Progenitor cell of endocrine pancreas (in vitro differentiated cells): ENCODE measurements around the gene DDX41. TPM values are rescaled to one million over a fixed set of nuclear protein-coding genes. Genes with fewer than 3 reads are reported as not detected.

Experiments used
- DNase-seq: peaks from one replicate; pipeline ENCODE4 v3.0.0; 2021; ENCODE audit warnings: low spot score; ENCODE audit not compliant: unreplicated experiment
- H3K27ac Mint-ChIP-seq: 2 replicates; pipeline ENCODE4 v1.8.0; 2021; ENCODE audit warnings: mild to moderate bottlenecking, moderate library complexity, mixed read lengths
- H3K27me3 Mint-ChIP-seq: 2 replicates; pipeline ENCODE4 v1.8.0; 2021; ENCODE audit warnings: mixed read lengths
- H3K36me3 Mint-ChIP-seq: 2 replicates; pipeline ENCODE4 v1.8.0; 2022; ENCODE audit warnings: mixed read lengths; ENCODE audit not compliant: insufficient read depth
- H3K4me1 Mint-ChIP-seq: 2 replicates; pipeline ENCODE4 v1.8.0; 2021; ENCODE audit warnings: low read depth, mixed read lengths
- H3K4me3 Mint-ChIP-seq: 2 replicates; pipeline ENCODE4 v1.8.0; 2021; ENCODE audit warnings: low read depth, mild to moderate bottlenecking, moderate library complexity, mixed read lengths
- H3K9me3 Mint-ChIP-seq: 2 replicates; pipeline ENCODE4 v1.8.0; 2021; ENCODE audit warnings: low read depth, mixed read lengths
- CTCF ChIP-seq: fragments of 200-600 bp; sonication (generic); IDR thresholded peaks from one replicate; pipeline ENCODE4 v1.5.0; 2021; ENCODE audit warnings: antibody characterized with exemption, mild to moderate bottlenecking; ENCODE audit not compliant: unreplicated experiment
- total RNA-seq: library from RNA; stranded (reverse); gene quantifications from 2 replicates; pipeline ENCODE4 v1.2.1, GENCODE V29; 2021

DDX41 gene
- total RNA-seq, 1 donor from 2014 or later, result 93.1 TPM

- H3K4me1 Mint-ChIP-seq, result peaks cover 22% of the 10 kb centered on the region
- TF ChIP-seq CTCF, result no peak
- H3K4me3 Mint-ChIP-seq, result peak overlapping the region; percentile 79
- H3K27ac Mint-ChIP-seq, result no peak overlapping the region
- no peak for DNase-seq
- H3K27me3 Mint-ChIP-seq, result peaks cover 5% of the 10 kb centered on the region
- H3K9me3 Mint-ChIP-seq, result no peaks in the 10 kb centered on the region
- H3K36me3 Mint-ChIP-seq, result peaks cover 3% of the 10 kb centered on the region
These were observed 41.8 kb downstream of the DDX41 start for GRCh38 chr5:177474846-177475562.

DNA sequence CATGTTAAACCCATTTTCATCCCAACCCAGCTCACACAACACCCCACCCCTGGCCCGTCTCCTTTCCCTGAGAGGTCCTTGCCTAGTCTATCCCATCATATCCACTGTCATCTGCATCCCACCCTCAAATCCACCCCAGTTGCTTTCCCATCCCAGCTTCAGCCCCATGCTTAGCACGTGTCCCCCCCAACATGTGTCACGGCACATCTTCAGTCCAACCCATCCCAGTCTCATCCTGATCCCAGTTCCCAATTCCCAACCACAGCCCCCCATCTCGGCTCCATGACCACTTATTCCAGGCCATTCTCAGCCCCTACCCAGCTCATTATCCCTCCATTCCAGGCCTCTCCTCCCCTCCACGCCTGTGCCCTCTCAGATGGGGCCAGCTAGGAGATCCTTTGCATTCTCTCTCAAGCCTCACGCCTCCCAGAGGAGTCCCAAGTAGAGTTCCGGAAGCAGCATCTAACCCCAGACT is 42.7 kb downstream of the DDX41 start:
- H3K27ac Mint-ChIP-seq, result peak overlapping the region; percentile 96
- no peaks in the 10 kb centered on the region for H3K9me3 Mint-ChIP-seq
- no peak for TF ChIP-seq CTCF
- H3K4me3 Mint-ChIP-seq, result peak overlapping the region; percentile 79
- no peak for DNase-seq
- peaks cover 5% of the 10 kb centered on the region for H3K27me3 Mint-ChIP-seq
- H3K36me3 Mint-ChIP-seq, result peaks cover 3% of the 10 kb centered on the region
- H3K4me1 Mint-ChIP-seq, result peaks cover 24% of the 10 kb centered on the region

GRCh38 chr5:177473443-177474001 is 43.2 kb downstream of the DDX41 start, which contains the start of gene DBN1:
DBN1 (minus strand) TSS chr5:177473634; CDS start chr5:177473521, 113 bp downstream.
- Mint-ChIP-seq H3K4me1 (peaks cover 26% of the 10 kb centered on the region), H3K9me3 (no peaks in the 10 kb centered on the region), H3K36me3 (peaks cover 6% of the 10 kb centered on the region), H3K27me3 (peaks cover 5% of the 10 kb centered on the region), H3K4me3 (peak within 1 kb of the TSS; percentile 82), H3K27ac (peak within 1 kb of the TSS; percentile 96)
- DNase-seq, result peak; percentile 54
- TF ChIP-seq CTCF, result no peak

DNA sequence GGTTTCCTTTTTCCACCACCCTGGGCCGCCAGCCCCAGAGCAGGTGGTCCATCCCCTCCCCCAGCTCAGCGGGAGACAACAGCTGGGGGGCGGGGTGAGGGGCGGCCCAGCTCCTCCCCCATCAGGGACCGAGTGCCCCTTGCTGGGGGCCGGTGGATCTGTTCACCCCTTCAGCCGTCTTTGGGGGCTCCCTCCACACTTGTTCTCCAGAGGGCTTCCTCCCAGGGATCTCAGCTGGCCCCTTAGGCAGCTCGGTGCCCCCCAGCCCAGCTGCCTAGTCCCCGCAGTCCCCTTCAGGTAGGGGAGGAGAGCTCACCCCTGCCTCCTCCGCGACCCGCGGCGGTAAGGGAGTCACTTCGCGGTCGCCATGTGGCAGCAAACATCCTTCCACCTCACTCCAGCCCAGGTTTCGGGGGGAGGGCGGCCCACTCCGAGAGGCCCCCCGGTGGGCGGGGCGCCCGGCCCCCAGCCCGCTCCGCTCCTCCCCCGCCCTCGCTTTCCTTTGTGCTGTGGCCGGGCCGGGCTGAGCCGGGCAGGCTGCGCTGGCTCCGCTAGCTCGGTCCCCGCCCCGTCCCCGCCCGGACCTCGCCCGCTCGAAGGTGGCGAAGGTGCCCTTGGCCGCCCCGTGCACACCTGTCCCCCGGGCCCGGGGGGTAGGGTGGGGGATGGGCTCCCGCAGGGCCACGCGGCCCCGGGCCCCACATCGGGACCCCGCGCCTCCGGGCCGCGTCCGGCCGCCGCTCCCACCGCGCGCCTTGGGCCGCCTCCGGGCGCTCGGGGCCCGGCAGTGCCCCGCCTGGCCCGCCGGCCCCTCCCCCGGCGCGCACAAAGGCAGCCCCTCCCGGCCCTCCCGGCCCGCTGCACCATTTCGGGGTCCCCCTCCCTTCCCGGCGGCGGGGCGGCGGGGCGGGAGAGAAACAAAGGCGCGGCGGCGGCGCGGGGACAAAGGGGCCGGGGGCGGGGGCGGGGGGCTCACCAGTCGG is 44.0 kb downstream of the DDX41 start:
- DNase-seq, result peak; percentile 69
- Mint-ChIP-seq H3K27me3 (peaks cover 5% of the 10 kb centered on the region), H3K4me3 (peak overlapping the region; percentile 82), H3K4me1 (peaks cover 26% of the 10 kb centered on the region), H3K9me3 (no peaks in the 10 kb centered on the region), H3K36me3 (peaks cover 9% of the 10 kb centered on the region), H3K27ac (peak overlapping the region; percentile 90)
- TF ChIP-seq CTCF, result no peak
